ENCODE measurements around the gene ZNF786. TPM values are rescaled to one million over a fixed set of nuclear protein-coding genes. Genes with fewer than 3 reads are reported as not detected.

The ZNF786 gene
- total RNA-seq, 4 donors from 2014 or later = 1.3 to 4.1 (median 3.1) TPM

DNA sequence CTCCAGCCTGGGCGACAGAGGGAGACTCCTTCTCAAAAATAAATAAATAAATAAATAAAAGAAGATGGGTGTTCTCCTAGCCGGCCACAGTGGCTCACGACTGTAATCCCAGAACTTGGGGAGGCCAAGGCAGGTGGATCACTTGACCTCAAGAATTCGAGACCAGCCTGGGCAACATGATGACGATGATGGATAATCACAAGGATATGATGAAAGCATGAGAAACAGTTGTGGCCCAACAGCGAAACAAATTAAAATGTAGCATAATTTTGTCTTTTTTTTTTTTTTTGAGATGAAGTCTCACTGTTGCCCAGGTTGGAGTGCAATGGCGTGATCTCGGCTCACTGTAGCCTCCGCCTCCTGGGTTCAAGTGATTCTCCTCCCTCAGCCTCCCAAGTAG lies 12.9 kb downstream of the ZNF786 start:
- TF ChIP-seq, protein P1, sequence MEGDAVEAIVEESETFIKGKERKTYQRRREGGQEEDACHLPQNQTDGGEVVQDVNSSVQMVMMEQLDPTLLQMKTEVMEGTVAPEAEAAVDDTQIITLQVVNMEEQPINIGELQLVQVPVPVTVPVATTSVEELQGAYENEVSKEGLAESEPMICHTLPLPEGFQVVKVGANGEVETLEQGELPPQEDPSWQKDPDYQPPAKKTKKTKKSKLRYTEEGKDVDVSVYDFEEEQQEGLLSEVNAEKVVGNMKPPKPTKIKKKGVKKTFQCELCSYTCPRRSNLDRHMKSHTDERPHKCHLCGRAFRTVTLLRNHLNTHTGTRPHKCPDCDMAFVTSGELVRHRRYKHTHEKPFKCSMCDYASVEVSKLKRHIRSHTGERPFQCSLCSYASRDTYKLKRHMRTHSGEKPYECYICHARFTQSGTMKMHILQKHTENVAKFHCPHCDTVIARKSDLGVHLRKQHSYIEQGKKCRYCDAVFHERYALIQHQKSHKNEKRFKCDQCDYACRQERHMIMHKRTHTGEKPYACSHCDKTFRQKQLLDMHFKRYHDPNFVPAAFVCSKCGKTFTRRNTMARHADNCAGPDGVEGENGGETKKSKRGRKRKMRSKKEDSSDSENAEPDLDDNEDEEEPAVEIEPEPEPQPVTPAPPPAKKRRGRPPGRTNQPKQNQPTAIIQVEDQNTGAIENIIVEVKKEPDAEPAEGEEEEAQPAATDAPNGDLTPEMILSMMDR (IDR thresholded peaks at IDR 0.05; ENCODE audit: low read depth) = no peak

DNA sequence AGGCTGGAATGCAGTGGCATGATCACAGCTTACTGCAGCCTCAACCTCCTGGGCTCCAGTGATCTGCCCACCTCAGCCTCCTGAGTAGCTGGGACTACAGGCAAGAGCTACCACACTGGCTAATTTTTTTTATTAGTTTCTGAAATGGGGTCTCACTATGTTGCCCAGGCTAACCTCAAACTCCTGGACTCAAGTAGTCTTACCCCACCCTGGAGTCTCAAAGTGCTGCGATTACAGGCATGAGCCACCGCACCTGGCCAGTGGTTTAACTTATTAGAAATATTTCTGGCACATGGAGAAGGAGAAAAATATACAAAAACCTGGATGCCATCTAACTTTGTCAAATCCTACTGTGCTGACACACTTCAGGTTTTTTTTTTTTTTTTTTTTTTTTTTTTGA lies 15.2 kb downstream of the ZNF786 start:
- TF ChIP-seq, protein P1 (IDR thresholded peaks at IDR 0.05; ENCODE audit: low read depth) = no peak

GRCh38 chr7:149074116-149074885 lies 16.2 kb downstream of the ZNF786 start:
- TF ChIP-seq, protein P1 (IDR thresholded peaks at IDR 0.05; ENCODE audit: low read depth) = no peak

DNA sequence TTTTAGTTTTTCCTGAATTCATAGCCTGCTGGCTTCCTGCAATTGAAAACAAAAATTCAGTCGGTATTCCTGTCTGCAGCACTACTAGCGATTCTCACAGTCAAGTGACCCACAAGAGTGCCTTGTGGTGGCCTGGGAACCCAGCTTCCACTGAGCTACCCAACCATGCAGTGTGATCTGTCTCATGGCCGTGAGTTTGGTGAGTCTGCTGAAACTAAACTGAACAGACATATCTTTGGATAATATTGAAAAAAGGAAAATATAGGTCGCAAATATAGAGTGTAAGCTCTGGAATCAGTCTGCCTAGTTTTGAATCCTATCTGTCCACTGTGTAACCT lies 18.1 kb downstream of the ZNF786 start:
- TF ChIP-seq, protein P1 (IDR thresholded peaks at IDR 0.05; ENCODE audit: low read depth) = no peak

DNA sequence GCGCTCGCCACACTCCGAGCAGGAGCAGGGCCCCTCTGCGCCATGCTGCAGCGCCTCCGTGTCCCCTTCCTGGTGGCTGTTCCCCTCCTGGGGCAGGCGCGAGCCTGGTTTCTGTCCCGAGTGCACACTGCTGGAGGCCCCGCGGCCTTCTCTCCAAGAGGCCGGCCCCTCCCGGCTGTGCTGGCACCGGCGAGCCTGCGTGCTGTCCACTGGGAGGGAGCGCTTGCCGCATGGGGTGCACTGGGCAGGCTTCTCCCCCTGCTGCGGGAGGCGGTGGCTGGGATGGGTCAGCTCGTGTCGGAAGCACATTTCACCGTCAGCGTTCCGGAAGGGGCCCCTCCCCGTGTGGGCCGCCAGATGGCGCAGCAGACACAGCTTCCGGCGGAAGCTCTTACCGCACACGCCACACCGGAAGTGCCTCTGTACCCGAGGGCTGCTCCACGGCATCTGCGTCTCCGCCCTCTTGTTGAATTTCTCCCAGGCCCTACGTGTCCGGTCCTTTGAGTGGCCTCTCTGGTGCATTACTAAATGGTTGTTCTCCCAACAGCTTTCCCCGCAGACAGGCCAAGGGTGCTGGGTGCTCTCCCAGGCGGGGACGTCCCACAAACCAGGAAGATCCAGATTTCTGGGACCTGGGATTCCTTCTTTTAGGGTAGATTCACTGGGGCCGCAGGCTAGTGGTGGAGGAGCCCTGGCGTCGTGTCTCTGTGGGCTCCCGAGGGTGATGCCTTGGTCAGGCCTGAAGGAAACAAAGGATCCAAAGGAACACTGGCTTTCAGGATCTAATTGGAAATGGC lies 18.7 kb downstream of the ZNF786 start:
- TF ChIP-seq, protein P1 (IDR thresholded peaks at IDR 0.05; ENCODE audit: low read depth) = no peak

- TF ChIP-seq, protein P1 (IDR thresholded peaks at IDR 0.05; ENCODE audit: low read depth) = no peak
Observed at GRCh38 chr7:149071182-149071635, 19.3 kb downstream of the ZNF786 start.

- TF ChIP-seq, protein P1 (IDR thresholded peaks at IDR 0.05; ENCODE audit: low read depth) = no peak
Observed at GRCh38 chr7:149070372-149071125, 20.0 kb downstream of the ZNF786 start.

All from subcutaneous adipose tissue (tissue), 4 donors.